Thyroid gland (tissue), 4 donors: ENCODE results near the gene URB1.

Experiments used
- CTCF ChIP-seq, 6 experiments: fragments of 200-600 bp in 3 of 6; fragments of 450-650 bp in 3 of 6; sonication (generic) in 3 of 6; IDR thresholded peaks; one replicate each; pipeline ENCODE4 v1.5.1; 2016 to 2019; ENCODE audit warnings: antibody characterized with exemption in 6 of 6, mild to moderate bottlenecking in 2 of 6, inconsistent platforms in 1 of 6, moderate library complexity in 1 of 6
- POLR2A ChIP-seq, 2 donors: fragments of 450-650 bp; IDR thresholded peaks; one replicate each; pipeline ENCODE4 v1.6.1; 2017; ENCODE audit warnings: antibody characterized with exemption in 2 of 2, mild to moderate bottlenecking in 2 of 2, moderate library complexity in 1 of 2

GRCh38 chr21:32347977-32348376 lies 44.8 kb downstream of the URB1 start:
- no peak for TF ChIP-seq POLR2A (IDR thresholded peaks at IDR 0.05)
- no peak for TF ChIP-seq CTCF (IDR thresholded peaks at IDR 0.05)
